UCSD-AML1 (cell line): Measurements from ENCODE around the gene H2BK1.

Experiments used
- DNase-seq: peaks from one replicate; lab custom pipeline; 2025; ENCODE audit not compliant: unreplicated experiment; lab: John Stamatoyannopoulos, UW

Gene H2BK1

GRCh38 chr7:151245360-151246101 is 35.2 kb upstream of the H2BK1 start:
- peak; percentile 42 for DNase-seq

- DNase-seq: no peak
Observed at GRCh38 chr7:151244841-151245346, 34.6 kb upstream of the H2BK1 start.

- peak; percentile 19 for DNase-seq
Observed at GRCh38 chr7:151244196-151244840, 34.0 kb upstream of the H2BK1 start.

GRCh38 chr7:151243408-151244195 is 33.3 kb upstream of the H2BK1 start:
- no peak for DNase-seq

- no peak for DNase-seq
Observed at GRCh38 chr7:151243045-151243349, 32.7 kb upstream of the H2BK1 start.

DNA sequence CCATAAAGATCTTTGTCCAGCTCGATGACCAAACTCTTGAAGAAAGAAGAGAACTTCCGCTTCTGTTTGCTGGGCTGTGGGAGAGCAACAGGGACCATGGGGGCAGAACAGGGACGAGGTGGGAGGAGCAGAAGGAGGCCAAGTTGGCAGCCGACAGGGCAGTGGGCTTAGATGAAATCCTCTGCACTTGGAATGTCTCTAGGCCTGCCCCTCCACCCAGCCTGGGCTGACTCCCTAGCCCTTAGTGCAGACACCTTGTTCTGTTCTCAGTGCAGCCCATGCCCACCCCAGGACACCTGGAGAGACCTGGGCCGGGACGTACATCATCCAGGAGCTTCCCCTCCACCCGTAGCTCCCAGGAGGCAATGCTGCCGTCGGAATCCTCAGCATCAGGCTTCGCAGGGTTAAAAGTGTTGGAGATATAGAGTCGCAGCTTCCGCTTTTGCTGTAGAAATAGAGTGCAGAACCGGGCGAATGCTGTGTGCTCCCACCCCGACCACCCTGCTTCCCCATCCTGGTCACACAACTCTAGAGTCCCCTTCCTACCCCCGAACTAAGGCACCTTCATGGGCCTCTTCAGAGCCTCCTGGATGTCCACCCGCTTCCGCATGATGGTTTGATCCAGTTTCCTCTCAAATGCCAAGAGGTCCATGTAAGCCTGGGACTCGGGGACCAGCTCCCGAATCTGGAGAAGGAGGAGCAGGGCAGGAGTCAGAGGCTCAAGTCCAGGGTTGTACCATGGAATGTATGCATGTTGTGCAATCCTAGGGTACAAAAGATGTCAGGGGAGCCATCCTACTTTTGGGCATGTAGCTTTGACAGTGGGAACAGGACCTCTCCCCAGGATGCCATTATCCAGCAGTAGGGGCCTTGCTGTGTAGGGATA is 32.1 kb upstream of the H2BK1 start:
- no peak for DNase-seq

GRCh38 chr7:151241755-151242096 is 31.4 kb upstream of the H2BK1 start:
- no peak for DNase-seq

DNA sequence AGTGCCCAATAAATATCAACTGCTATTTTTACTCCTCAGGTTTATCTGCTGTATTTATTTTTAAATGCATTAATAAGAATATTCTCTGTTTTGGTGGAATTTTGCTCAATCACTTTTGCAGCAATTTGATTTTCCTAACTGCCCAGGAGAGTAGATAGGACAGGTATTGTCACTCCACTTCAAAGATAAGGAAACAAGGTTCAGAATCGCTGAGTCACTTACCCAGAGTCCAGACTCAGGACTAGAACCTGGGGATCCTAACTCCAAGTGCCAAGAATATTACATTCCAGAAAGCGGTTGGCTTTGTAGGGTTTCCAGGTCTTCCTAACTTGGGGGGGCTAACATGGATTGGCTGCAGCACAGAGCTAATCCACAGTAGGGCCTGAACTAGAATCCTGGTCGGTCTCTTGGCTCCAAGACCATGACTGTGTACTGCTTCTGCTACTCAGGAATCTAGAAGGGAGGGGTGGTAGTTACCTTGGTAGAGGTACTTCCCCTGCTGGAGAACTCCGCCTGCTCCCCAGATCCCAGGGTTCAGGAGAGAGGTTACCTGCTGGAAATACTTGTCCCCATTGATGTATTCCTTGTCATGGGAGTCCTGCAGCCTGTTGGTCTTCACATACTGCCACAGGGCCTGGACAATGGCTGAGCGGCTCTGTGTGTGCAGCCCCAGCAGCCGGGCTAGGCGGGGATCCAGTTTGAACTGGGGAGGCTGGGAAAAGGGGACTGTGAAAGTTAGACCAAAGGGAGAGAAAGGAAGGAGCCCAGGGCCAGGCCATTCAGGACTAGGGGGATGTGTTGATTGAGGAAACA is 30.9 kb upstream of the H2BK1 start:
- DNase-seq: no peak

DNA sequence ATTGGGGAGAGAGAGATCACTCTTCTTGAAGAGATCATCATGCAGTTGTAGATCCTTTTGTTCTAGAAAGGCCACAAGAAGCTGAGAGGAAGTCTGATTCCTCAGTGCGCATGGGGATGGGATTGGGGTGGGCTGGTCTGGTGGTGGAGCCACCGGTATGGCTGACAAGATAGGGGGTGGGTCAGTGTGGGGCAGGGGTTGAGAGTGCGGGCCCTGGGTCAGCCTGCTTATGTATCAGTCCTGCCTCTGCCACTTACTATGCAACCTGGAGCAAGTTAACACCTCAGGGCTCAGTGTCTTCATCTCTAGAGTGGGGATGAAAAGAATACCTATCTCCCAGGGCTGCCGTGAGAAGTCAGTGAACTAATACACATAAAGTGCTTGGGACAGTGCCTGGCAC is 30.2 kb upstream of the H2BK1 start:
- no peak for DNase-seq

GRCh38 chr7:151239837-151240459 is 29.7 kb upstream of the H2BK1 start:
- no peak for DNase-seq

- no peak for DNase-seq
Observed at GRCh38 chr7:151238924-151239836, 28.9 kb upstream of the H2BK1 start.

GRCh38 chr7:151238190-151238810 is 28.0 kb upstream of the H2BK1 start:
- no peak for DNase-seq

DNA sequence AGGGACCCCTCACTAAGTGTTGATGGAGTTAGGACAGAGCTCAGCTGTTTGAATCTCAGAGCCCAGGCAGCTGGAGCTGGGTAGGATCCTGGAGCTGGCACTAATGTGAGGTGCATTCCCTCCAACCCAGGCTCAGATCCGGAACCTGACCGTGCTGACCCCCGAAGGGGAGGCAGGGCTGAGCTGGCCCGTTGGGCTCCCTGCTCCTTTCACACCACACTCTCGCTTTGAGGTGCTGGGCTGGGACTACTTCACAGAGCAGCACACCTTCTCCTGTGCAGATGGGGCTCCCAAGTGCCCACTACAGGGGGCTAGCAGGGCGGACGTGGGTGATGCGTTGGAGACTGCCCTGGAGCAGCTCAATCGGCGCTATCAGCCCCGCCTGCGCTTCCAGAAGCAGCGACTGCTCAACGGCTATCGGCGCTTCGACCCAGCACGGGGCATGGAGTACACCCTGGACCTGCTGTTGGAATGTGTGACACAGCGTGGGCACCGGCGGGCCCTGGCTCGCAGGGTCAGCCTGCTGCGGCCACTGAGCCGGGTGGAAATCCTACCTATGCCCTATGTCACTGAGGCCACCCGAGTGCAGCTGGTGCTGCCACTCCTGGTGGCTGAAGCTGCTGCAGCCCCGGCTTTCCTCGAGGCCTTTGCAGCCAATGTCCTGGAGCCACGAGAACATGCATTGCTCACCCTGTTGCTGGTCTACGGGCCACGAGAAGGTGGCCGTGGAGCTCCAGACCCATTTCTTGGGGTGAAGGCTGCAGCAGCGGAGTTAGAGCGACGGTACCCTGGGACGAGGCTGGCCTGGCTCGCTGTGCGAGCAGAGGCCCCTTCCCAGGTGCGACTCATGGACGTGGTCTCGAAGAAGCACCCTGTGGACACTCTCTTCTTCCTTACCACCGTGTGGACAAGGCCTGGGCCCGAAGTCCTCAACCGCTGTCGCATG is 27.2 kb upstream of the H2BK1 start:
- DNase-seq: no peak

DNA sequence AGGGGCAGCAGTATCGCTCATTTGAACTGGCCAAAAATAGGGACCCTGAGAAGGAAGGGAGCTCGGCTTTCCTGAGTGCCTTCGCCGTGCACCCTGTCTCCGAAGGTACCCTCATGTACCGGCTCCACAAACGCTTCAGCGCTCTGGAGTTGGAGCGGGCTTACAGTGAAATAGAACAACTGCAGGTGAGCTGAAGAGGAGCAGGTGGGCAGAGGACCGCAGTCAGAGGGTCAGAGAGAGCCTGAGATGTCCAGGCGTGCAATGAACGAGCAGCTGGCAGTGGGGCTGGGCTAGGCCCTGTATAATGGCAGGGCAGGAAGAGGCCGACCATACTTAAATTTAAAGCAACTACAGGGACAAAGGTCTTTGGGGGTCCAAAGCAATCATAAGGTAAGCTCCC is 26.1 kb upstream of the H2BK1 start:
- DNase-seq: no peak

GRCh38 chr7:151235091-151235787 is 25.0 kb upstream of the H2BK1 start:
- no peak for DNase-seq

DNA sequence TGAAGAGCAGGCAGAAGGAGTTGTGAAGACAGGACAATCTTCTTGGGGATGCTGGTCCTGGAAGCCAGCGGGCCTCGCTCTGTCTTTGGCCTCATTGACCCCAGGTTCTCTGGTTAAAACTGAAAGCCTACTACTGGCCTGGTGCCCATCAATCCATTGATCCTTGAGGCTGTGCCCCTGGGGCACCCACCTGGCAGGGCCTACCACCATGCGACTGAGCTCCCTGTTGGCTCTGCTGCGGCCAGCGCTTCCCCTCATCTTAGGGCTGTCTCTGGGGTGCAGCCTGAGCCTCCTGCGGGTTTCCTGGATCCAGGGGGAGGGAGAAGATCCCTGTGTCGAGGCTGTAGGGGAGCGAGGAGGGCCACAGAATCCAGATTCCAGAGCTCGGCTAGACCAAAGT is 23.5 kb upstream of the H2BK1 start:
- no peak for DNase-seq
